OCI-LY7 (cell line): ENCODE data around the gene APOC1. TPM values are rescaled to one million over a fixed set of nuclear protein-coding genes. Genes with fewer than 3 reads are reported as not detected.

Source experiments
- BruUV-seq: library from RNA; stranded (reverse); fragments of 400-500 nt; replicated peaks from 2 replicates; lab custom pipeline; 2021; lab: Mats Ljungman, UMichigan
- CTCF ChIA-PET: fragments of 300-600 bp; sonication (Branson Sonifier 250); formaldehyde crosslinking; loops from one replicate; lab custom pipeline; 2022; ENCODE audit warnings: antibody characterized with exemption; ENCODE audit not compliant: unreplicated experiment; lab: Charles Lee
- POLR2A ChIA-PET: fragments of 300-600 bp; sonication (Branson Sonifier 250); formaldehyde crosslinking; loops from one replicate; lab custom pipeline; 2022; ENCODE audit warnings: antibody characterized with exemption; lab: Charles Lee
- DNase-seq: peaks from one replicate; pipeline ENCODE4 v3.0.0-alpha.2; 2015; ENCODE audit warnings: low spot score
- H2AFZ ChIP-seq: fragments of 200-600 bp; sonication (generic), shearing (Covaris generic); 2 replicates; pipeline ENCODE4 v1.6.1; 2014; ENCODE audit warnings: mild to moderate bottlenecking, antibody characterized with exemption, low read length, moderate library complexity
- H3K27ac ChIP-seq: fragments of 200-600 bp; sonication (generic); 2 replicates; pipeline ENCODE4 v1.5.1; 2014; ENCODE audit warnings: mixed run types, low read depth, mild to moderate bottlenecking, moderate library complexity, low read length, inconsistent platforms; ENCODE audit not compliant: poor library complexity, severe bottlenecking
- H3K36me3 ChIP-seq: fragments of 200-600 bp; sonication (generic); 2 replicates; pipeline ENCODE4 v1.6.1; 2014; ENCODE audit warnings: mild to moderate bottlenecking, antibody characterized with exemption, low read length, moderate library complexity, mixed read lengths; ENCODE audit not compliant: insufficient read depth
- H3K4me1 ChIP-seq: fragments of 200-600 bp; sonication (generic); 2 replicates; pipeline ENCODE4 v1.5.1; 2014; ENCODE audit warnings: mild to moderate bottlenecking, low read length; ENCODE audit not compliant: insufficient read depth, poor library complexity, severe bottlenecking
- H3K4me2 ChIP-seq: fragments of 200-600 bp; sonication (generic); 2 replicates; pipeline ENCODE4 v1.6.1; 2014; ENCODE audit warnings: mild to moderate bottlenecking, low read length
- H3K4me3 ChIP-seq: fragments of 200-600 bp; sonication (generic); 2 replicates; pipeline ENCODE4 v1.5.1; 2014; ENCODE audit warnings: mild to moderate bottlenecking, low read depth, low read length; ENCODE audit not compliant: poor library complexity, severe bottlenecking
- H3K79me2 ChIP-seq: fragments of 200-600 bp; sonication (generic); 2 replicates; pipeline ENCODE4 v1.6.1; 2016; ENCODE audit warnings: low read depth, mild to moderate bottlenecking, low read length, moderate library complexity, mixed read lengths; ENCODE audit not compliant: insufficient read depth
- H3K9me2 ChIP-seq: fragments of 200-600 bp; sonication (generic); 2 replicates; pipeline ENCODE4 v1.6.1; 2016; ENCODE audit warnings: mild to moderate bottlenecking, low read length, mixed read lengths; ENCODE audit not compliant: insufficient read depth
- H3K9me3 ChIP-seq: fragments of 200-600 bp; sonication (generic); 2 replicates; pipeline ENCODE4 v1.6.1; 2014; ENCODE audit warnings: mild to moderate bottlenecking, mixed run types, low read length, mixed read lengths
- H4K20me1 ChIP-seq: fragments of 200-600 bp; sonication (generic); 2 replicates; pipeline ENCODE4 v1.6.1; 2014; ENCODE audit warnings: mild to moderate bottlenecking, antibody characterized with exemption, low read length, moderate library complexity, mixed read lengths; ENCODE audit not compliant: insufficient read depth
- EZH2phosphoT487 ChIP-seq: fragments of 200-600 bp; sonication (generic); IDR thresholded peaks from 2 replicates; pipeline ENCODE4 v1.6.1; 2018; ENCODE audit warnings: low read depth, borderline replicate concordance, mild to moderate bottlenecking, mixed run types, antibody characterized with exemption, low read length, moderate library complexity, mixed read lengths
- intact Hi-C: fragments of 100-400 bp; cut with micrococcal nuclease; formaldehyde crosslinking; loops from one replicate; pipeline ENCODE4 v1.10.0; 2022; ENCODE audit not compliant: unreplicated experiment
- total RNA-seq, 2 experiments: library from RNA; depleted of rRNA in 1 of 2; stranded (reverse); fragments of >200 nt in 1 of 2; shearing (Covaris generic) in 1 of 2; gene quantifications; 2 replicates each; pipeline ENCODE4 v1.2.3, GENCODE V29; 2014 to 2022
- TF ChIP-seq, protein P1 (sequence below): fragments of 200-600 bp; sonication (generic); conservative IDR thresholded peaks from 2 replicates; pipeline ENCODE4 v1.5.1; 2014; ENCODE audit warnings: mild to moderate bottlenecking, antibody characterized with exemption, low read length, moderate library complexity, mixed read lengths

The APOC1 gene
- total RNA-seq, 2 experiments from 2014 or later = 1.9 TPM; not detected in 1

DNA sequence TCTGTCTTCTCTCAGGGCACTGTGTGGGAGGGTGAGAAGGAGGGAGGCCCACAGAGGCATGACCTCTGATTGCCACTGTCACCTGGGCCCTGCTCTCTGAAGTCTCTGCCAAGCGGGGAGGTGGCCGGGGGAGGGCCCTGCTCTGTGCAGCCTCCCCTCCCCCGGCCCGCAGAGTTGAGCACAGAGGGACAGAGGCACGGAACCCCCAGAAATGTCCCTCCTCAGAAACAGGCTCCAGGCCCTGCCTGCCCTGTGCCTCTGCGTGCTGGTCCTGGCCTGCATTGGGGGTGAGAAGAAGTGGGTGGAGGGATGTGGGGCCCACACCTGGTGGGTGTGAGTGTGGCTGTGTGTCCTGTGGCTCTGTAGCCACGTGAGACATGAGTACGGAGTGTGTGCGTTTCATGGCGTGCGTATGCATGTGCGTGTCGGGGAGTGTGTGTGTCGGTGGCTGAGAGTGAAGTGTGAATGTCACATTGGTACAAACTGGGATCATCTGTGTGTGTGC lies 27.7 kb downstream of the APOC1 start, which contains the start of gene APOC4:
TSS of gene APOC4 (plus strand) at position 171 of the 505 bp plus-strand sequence. CDS start at position 212, 41 bp downstream.
- H3K9me2 ChIP-seq = no peaks in the 10 kb centered on the region
- TF ChIP-seq, protein P1, sequence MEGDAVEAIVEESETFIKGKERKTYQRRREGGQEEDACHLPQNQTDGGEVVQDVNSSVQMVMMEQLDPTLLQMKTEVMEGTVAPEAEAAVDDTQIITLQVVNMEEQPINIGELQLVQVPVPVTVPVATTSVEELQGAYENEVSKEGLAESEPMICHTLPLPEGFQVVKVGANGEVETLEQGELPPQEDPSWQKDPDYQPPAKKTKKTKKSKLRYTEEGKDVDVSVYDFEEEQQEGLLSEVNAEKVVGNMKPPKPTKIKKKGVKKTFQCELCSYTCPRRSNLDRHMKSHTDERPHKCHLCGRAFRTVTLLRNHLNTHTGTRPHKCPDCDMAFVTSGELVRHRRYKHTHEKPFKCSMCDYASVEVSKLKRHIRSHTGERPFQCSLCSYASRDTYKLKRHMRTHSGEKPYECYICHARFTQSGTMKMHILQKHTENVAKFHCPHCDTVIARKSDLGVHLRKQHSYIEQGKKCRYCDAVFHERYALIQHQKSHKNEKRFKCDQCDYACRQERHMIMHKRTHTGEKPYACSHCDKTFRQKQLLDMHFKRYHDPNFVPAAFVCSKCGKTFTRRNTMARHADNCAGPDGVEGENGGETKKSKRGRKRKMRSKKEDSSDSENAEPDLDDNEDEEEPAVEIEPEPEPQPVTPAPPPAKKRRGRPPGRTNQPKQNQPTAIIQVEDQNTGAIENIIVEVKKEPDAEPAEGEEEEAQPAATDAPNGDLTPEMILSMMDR = no peak
- TF ChIP-seq EZH2phosphoT487 = no peak
- intact Hi-C loops = no loop called here
- BruUV-seq = no TSS peak
- H3K79me2 ChIP-seq = no peaks in the 10 kb centered on the region
- no peak within 1 kb of the TSS for H3K27ac ChIP-seq
- no peak for DNase-seq
- H3K4me2 ChIP-seq = no peak within 1 kb of the TSS
- POLR2A ChIA-PET = no interaction called here
- CTCF ChIA-PET = no interaction called here
- H3K36me3 ChIP-seq = no peaks in the 10 kb centered on the region
- peaks cover 24% of the 10 kb centered on the region for H3K4me1 ChIP-seq
- H3K9me3 ChIP-seq = no peaks in the 10 kb centered on the region
- H4K20me1 ChIP-seq = no peaks in the 10 kb centered on the region
- no peak within 1 kb of the TSS for H3K4me3 ChIP-seq
- no peak within 1 kb of the TSS for H2AFZ ChIP-seq

GRCh38 chr19:44943801-44944249 lies 29.4 kb downstream of the APOC1 start:
- DNase-seq = peak; percentile 75
- H3K9me2 ChIP-seq = no peaks in the 10 kb centered on the region
- no peaks in the 10 kb centered on the region for H3K79me2 ChIP-seq
- no peak overlapping the region for H3K4me3 ChIP-seq
- H3K27ac ChIP-seq = no peak overlapping the region
- POLR2A ChIA-PET = no interaction called here
- BruUV-seq = no TSS peak
- H3K4me2 ChIP-seq = peak overlapping the region; percentile 44; the same call in 1 of the 2 replicates
- intact Hi-C loops = no loop called here
- peak overlapping the region; percentile 75 for H2AFZ ChIP-seq
- CTCF ChIA-PET = no interaction called here
- no peaks in the 10 kb centered on the region for H3K9me3 ChIP-seq
- no peaks in the 10 kb centered on the region for H3K36me3 ChIP-seq
- H3K4me1 ChIP-seq = peaks cover 31% of the 10 kb centered on the region
- no peaks in the 10 kb centered on the region for H4K20me1 ChIP-seq
- TF ChIP-seq, protein P1 = peak; percentile 32; the same call in 1 of the 2 replicates
- no peak for TF ChIP-seq EZH2phosphoT487

- no peak overlapping the region for H3K4me2 ChIP-seq
- intact Hi-C loops = no loop called here
- no peak overlapping the region for H2AFZ ChIP-seq
- POLR2A ChIA-PET = no interaction called here
- no peaks in the 10 kb centered on the region for H3K79me2 ChIP-seq
- DNase-seq = no peak
- no peak for TF ChIP-seq EZH2phosphoT487
- TF ChIP-seq, protein P1 = no peak
- BruUV-seq = no TSS peak
- CTCF ChIA-PET = no interaction called here
- H3K9me3 ChIP-seq = no peaks in the 10 kb centered on the region
- H3K36me3 ChIP-seq = no peaks in the 10 kb centered on the region
- no peaks in the 10 kb centered on the region for H3K9me2 ChIP-seq
- no peak overlapping the region for H3K4me3 ChIP-seq
- H4K20me1 ChIP-seq = no peaks in the 10 kb centered on the region
- H3K4me1 ChIP-seq = peaks cover 41% of the 10 kb centered on the region
- no peak overlapping the region for H3K27ac ChIP-seq
Measured at GRCh38 chr19:44947041-44947581, 32.7 kb downstream of the APOC1 start.
